ENCODE measurements around the gene TSHZ2.
"Not testable (repeated sequence)": the region's sequence is repeated elsewhere in the genome, so short reads cannot be mapped to it uniquely, and the experiment has no call there.

TSHZ2 gene

GRCh38 chr20:53510262-53510661 lies 538.1 kb downstream of the TSHZ2 start:
- Histone ChIP-seq H3K9ac (ENCODE audit: insufficient read length, low read depth) (no peak overlapping the region), H3K27me3 (ENCODE audit: insufficient read depth, insufficient read length) (no peaks in the 10 kb centered on the region), H3K4me1 (ENCODE audit: insufficient read depth, insufficient read length) (no peaks in the 10 kb centered on the region), H3K9me3 (ENCODE audit: insufficient read depth, low read length) (peaks cover 15% of the 10 kb centered on the region; the same call in 1 of the 2 replicates), H3K36me3 (ENCODE audit: insufficient read depth, insufficient read length, low read length) (no peaks in the 10 kb centered on the region), H3K4me3 (ENCODE audit: insufficient read length, low read depth) (no peak overlapping the region)
- DNase-seq (ENCODE audit: low read depth, low spot score) = no peak
- no peak for TF ChIP-seq YY1 (IDR thresholded peaks at IDR 0.05; ENCODE audit: insufficient read depth, insufficient read length)

DNA sequence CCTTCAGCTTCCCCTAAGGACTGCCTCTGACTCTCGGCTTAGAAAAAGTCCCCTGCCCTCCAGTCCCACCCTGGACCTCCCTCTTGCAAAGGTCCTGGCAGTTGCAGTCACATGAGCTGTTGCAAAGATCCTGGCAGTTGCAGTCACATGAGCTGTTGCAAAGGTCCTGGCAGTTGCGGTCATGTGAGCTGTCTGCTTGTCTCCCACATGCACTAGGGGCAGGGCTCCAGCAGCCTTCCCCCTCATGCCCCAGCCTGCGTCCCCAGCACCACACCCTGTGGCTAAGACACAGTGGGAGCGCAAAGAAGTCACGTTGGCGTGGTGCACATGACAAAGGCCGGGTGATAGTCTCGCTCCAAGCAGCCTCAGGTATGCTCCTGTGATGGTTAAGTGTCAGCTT lies 538.5 kb downstream of the TSHZ2 start:
- Histone ChIP-seq H3K36me3 (ENCODE audit: insufficient read depth, insufficient read length, low read length) (no peaks in the 10 kb centered on the region), H3K4me3 (ENCODE audit: insufficient read length, low read depth) (no peak overlapping the region), H3K4me1 (ENCODE audit: insufficient read depth, insufficient read length) (no peaks in the 10 kb centered on the region), H3K9me3 (ENCODE audit: insufficient read depth, low read length) (peaks cover 15% of the 10 kb centered on the region; the same call in 1 of the 2 replicates), H3K9ac (ENCODE audit: insufficient read length, low read depth) (no peak overlapping the region), H3K27me3 (ENCODE audit: insufficient read depth, insufficient read length) (no peaks in the 10 kb centered on the region)
- DNase-seq (ENCODE audit: low read depth, low spot score) = no peak
- TF ChIP-seq ZNF274 (IDR thresholded peaks at IDR 0.05; ENCODE audit: low read depth, low read length) (no peak), SUZ12 (IDR thresholded peaks at IDR 0.05; ENCODE audit: extremely low read depth, insufficient read depth, insufficient read length) (no peak), YY1 (IDR thresholded peaks at IDR 0.05; ENCODE audit: insufficient read depth, insufficient read length) (no peak)

DNA sequence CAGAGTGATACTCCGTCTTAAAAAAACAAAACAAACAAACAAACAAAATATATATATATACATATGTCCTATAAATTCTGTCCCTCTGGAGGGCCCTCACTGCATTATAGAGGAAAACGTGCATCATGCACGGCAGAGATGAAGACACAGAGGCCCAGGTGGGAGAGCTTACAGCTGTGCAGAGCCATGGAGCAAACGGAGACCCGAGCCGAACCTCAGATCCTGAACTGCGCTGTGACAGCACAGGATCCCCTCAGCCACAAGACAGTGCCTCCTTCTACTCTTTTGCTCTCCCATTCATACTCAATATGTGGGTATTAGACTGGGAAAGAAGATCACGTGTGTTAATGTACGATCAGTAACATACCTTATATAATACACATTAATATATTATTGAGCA lies 539.9 kb downstream of the TSHZ2 start:
- no peak overlapping the region for H3K9ac ChIP-seq (ENCODE audit: insufficient read length, low read depth)
- no peak overlapping the region for H3K4me3 ChIP-seq (ENCODE audit: insufficient read length, low read depth)
- no peaks in the 10 kb centered on the region for H3K4me1 ChIP-seq (ENCODE audit: insufficient read depth, insufficient read length)
- H3K36me3 ChIP-seq (ENCODE audit: insufficient read depth, insufficient read length, low read length) = no peaks in the 10 kb centered on the region
- H3K27me3 ChIP-seq (ENCODE audit: insufficient read depth, insufficient read length) = no peaks in the 10 kb centered on the region
- peaks cover 15% of the 10 kb centered on the region; the same call in 1 of the 2 replicates for H3K9me3 ChIP-seq (ENCODE audit: insufficient read depth, low read length)
- no peak for TF ChIP-seq SUZ12 (IDR thresholded peaks at IDR 0.05; ENCODE audit: extremely low read depth, insufficient read depth, insufficient read length)
- TF ChIP-seq YY1 (IDR thresholded peaks at IDR 0.05; ENCODE audit: insufficient read depth, insufficient read length) = no peak
- no peak for TF ChIP-seq ZNF274 (IDR thresholded peaks at IDR 0.05; ENCODE audit: low read depth, low read length)
- no peak for DNase-seq (ENCODE audit: low read depth, low spot score)

DNA sequence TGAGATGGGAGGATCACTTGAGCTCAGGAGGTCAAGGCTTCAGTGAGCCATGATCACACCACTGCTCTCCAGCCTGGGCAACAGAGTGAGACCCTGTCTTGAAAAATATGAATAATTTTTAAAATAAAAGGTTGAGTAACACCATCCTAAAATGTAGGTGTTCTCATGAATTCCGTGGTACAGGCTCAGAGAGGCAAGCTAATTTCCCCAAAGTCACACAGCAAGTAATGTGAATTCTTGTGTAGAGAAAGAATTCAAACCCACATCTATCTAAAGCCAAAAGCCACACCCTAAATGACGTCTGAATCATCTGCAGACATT lies 541.0 kb downstream of the TSHZ2 start:
- no peak overlapping the region for H3K9ac ChIP-seq (ENCODE audit: insufficient read length, low read depth)
- no peak for DNase-seq (ENCODE audit: low read depth, low spot score)

GRCh38 chr20:53513489-53514298 lies 541.5 kb downstream of the TSHZ2 start:
- H3K36me3 ChIP-seq (ENCODE audit: insufficient read depth, insufficient read length, low read length) = no peaks in the 10 kb centered on the region
- DNase-seq (ENCODE audit: low read depth, low spot score) = no peak
- TF ChIP-seq SUZ12 (IDR thresholded peaks at IDR 0.05; ENCODE audit: extremely low read depth, insufficient read depth, insufficient read length) (no peak), YY1 (IDR thresholded peaks at IDR 0.05; ENCODE audit: insufficient read depth, insufficient read length) (no peak), ZNF274 (IDR thresholded peaks at IDR 0.05; ENCODE audit: low read depth, low read length) (no peak)
- H3K9me3 ChIP-seq (ENCODE audit: insufficient read depth, low read length) = peaks cover 15% of the 10 kb centered on the region; the same call in 1 of the 2 replicates
- H3K4me3 ChIP-seq (ENCODE audit: insufficient read length, low read depth) = no peak overlapping the region
- no peak overlapping the region for H3K9ac ChIP-seq (ENCODE audit: insufficient read length, low read depth)
- H3K27me3 ChIP-seq (ENCODE audit: insufficient read depth, insufficient read length) = no peaks in the 10 kb centered on the region
- no peaks in the 10 kb centered on the region for H3K4me1 ChIP-seq (ENCODE audit: insufficient read depth, insufficient read length)

More for the DNA sequence above, 541.0 kb downstream of the TSHZ2 start:
- Histone ChIP-seq H3K4me1 (ENCODE audit: insufficient read depth, insufficient read length) (no peaks in the 10 kb centered on the region), H3K4me3 (ENCODE audit: insufficient read length, low read depth) (no peak overlapping the region), H3K9me3 (ENCODE audit: insufficient read depth, low read length) (peaks cover 15% of the 10 kb centered on the region; the same call in 1 of the 2 replicates), H3K27me3 (ENCODE audit: insufficient read depth, insufficient read length) (no peaks in the 10 kb centered on the region), H3K36me3 (ENCODE audit: insufficient read depth, insufficient read length, low read length) (no peaks in the 10 kb centered on the region)
- TF ChIP-seq ZNF274 (IDR thresholded peaks at IDR 0.05; ENCODE audit: low read depth, low read length) (no peak), SUZ12 (IDR thresholded peaks at IDR 0.05; ENCODE audit: extremely low read depth, insufficient read depth, insufficient read length) (no peak), YY1 (IDR thresholded peaks at IDR 0.05; ENCODE audit: insufficient read depth, insufficient read length) (no peak)

GRCh38 chr20:53515749-53516148 lies 543.6 kb downstream of the TSHZ2 start:
- H3K4me3 ChIP-seq (ENCODE audit: insufficient read length, low read depth) = no peak overlapping the region
- no peak overlapping the region for H3K9ac ChIP-seq (ENCODE audit: insufficient read length, low read depth)
- H3K27me3 ChIP-seq (ENCODE audit: insufficient read depth, insufficient read length) = no peaks in the 10 kb centered on the region
- no peaks in the 10 kb centered on the region for H3K4me1 ChIP-seq (ENCODE audit: insufficient read depth, insufficient read length)
- TF ChIP-seq ZNF274 (IDR thresholded peaks at IDR 0.05; ENCODE audit: low read depth, low read length) = no peak
- TF ChIP-seq YY1 (IDR thresholded peaks at IDR 0.05; ENCODE audit: insufficient read depth, insufficient read length) = no peak
- no peak for TF ChIP-seq SUZ12 (IDR thresholded peaks at IDR 0.05; ENCODE audit: extremely low read depth, insufficient read depth, insufficient read length)
- no peaks in the 10 kb centered on the region for H3K36me3 ChIP-seq (ENCODE audit: insufficient read depth, insufficient read length, low read length)
- peaks cover 4% of the 10 kb centered on the region; the same call in 1 of the 2 replicates for H3K9me3 ChIP-seq (ENCODE audit: insufficient read depth, low read length)
- DNase-seq (ENCODE audit: low read depth, low spot score) = no peak

- no peak overlapping the region for H3K4me3 ChIP-seq (ENCODE audit: insufficient read length, low read depth)
- H3K9ac ChIP-seq (ENCODE audit: insufficient read length, low read depth) = no peak overlapping the region
- H3K4me1 ChIP-seq (ENCODE audit: insufficient read depth, insufficient read length) = no peaks in the 10 kb centered on the region
- H3K27me3 ChIP-seq (ENCODE audit: insufficient read depth, insufficient read length) = no peaks in the 10 kb centered on the region
- no peak for DNase-seq (ENCODE audit: low read depth, low spot score)
- H3K9me3 ChIP-seq (ENCODE audit: insufficient read depth, low read length) = no peaks in the 10 kb centered on the region
- no peaks in the 10 kb centered on the region for H3K36me3 ChIP-seq (ENCODE audit: insufficient read depth, insufficient read length, low read length)
- no peak for TF ChIP-seq YY1 (IDR thresholded peaks at IDR 0.05; ENCODE audit: insufficient read depth, insufficient read length)
- TF ChIP-seq SUZ12 (IDR thresholded peaks at IDR 0.05; ENCODE audit: extremely low read depth, insufficient read depth, insufficient read length) = no peak
- no peak for TF ChIP-seq ZNF274 (IDR thresholded peaks at IDR 0.05; ENCODE audit: low read depth, low read length)
Observed at GRCh38 chr20:53517146-53517545, 545.0 kb downstream of the TSHZ2 start.

GRCh38 chr20:53521421-53521820 lies 549.3 kb downstream of the TSHZ2 start:
- H3K4me1 ChIP-seq (ENCODE audit: insufficient read depth, insufficient read length); H3K36me3 ChIP-seq (ENCODE audit: insufficient read depth, insufficient read length, low read length); H3K27me3 ChIP-seq (ENCODE audit: insufficient read depth, insufficient read length); H3K9ac ChIP-seq (ENCODE audit: insufficient read length, low read depth); DNase-seq (ENCODE audit: low read depth, low spot score); H3K9me3 ChIP-seq (ENCODE audit: insufficient read depth, low read length); H3K4me3 ChIP-seq (ENCODE audit: insufficient read length, low read depth): not testable (repeated sequence)

All from NT2/D1 (cell line).